HG03558 (cell line): ENCODE data around the gene LST1.

Experiments
- ATAC-seq: cut with Tn5 transposase; IDR thresholded peaks from one replicate; pipeline ENCODE4 v1.9.1; 2021; ENCODE audit warnings: moderate number of reproducible peaks; ENCODE audit not compliant: unreplicated experiment; ENCODE audit errors: extremely low read depth

The LST1 gene

GRCh38 chr6:31634969-31635575 lies 49.0 kb downstream of the LST1 start:
- ATAC-seq, result no peak

GRCh38 chr6:31636698-31637596 lies 50.9 kb downstream of the LST1 start:
- ATAC-seq, result no peak
